ENCODE measurements around the gene SV2A.

GRCh38 chr1:149936170-149936991 is 18.7 kb upstream of the SV2A start, which contains the start of gene MTMR11:
- no peak for TF ChIP-seq CTCF (IDR thresholded peaks at IDR 0.05; ENCODE audit: low read depth, low read length)
- no peak for TF ChIP-seq EZH2phosphoT487 (IDR thresholded peaks at IDR 0.05; ENCODE audit: low read depth)
